Activated naive CD4-positive, alpha-beta T cell treated with Interleukin-2 at 50 U/mL for 16 hours (primary cell): Measurements from ENCODE around the gene HEMGN.

Source experiments
- DNase-seq: peaks from one replicate; pipeline ENCODE4 v3.0.0-alpha.2; 2020

The HEMGN gene

DNA sequence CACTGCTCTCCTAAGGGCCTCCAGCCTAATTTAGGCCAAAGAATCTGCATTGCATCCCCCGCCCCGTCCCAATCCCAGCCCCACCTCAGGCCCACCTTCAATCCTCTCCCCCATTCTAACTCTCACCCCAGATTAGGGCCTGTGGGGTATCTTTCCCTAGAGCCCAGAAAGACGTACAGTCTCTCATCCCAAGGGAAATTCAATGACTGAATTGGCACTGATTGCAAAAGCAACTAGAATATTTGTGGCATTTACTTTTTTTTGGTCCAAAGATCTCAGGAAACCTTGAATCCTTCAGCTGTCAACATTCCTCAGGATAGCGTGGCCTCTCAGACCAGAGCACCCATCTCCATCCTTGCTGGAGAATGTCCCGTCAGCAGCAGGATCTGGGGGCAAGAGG, 46.2 kb downstream of the HEMGN start:
- DNase-seq: no peak

DNA sequence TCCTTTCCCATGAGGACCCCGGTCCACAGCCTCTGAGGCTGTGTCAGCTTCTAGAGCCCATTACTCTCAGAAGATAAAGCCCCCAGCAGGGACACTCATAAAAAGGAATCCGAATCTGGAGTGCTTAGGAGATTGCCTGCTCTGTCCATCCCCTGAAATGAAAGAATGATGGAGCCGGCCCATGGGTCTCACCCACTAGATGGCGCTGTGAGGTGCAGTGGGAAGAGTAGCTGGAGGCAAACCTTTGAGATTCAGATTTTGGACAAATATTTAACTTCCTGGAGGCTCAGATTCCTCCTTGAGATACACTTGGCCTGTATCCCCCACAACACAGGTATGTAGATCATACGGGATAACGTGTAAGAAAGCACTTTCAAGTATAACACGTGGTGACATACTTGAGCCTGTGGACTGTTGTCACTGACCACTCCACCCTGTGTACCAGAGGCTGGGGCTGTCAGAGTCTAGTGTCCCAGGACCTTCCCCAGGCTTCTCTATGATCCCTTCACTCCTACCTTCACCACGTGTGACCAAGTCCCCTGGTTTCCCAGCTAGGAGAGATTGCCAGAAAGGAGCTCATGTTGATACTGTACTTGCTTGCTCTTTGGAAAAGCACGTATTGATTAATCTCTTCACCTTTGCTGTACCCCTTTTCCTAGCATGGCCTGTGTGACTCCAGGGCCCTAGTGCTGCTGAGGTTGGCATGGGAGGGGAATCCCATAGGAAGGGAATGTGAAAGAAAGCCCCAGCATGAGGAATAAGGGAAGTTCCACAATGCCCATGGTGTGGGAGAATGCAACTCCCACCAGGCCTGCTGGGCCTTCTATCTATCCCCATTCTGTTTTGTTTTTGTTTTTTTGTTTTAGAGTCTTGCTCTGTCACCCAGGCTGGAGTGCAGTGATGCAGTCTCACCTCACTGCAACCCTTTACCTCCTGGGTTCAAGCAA, 47.8 kb downstream of the HEMGN start:
- DNase-seq: peak; percentile 68

DNA sequence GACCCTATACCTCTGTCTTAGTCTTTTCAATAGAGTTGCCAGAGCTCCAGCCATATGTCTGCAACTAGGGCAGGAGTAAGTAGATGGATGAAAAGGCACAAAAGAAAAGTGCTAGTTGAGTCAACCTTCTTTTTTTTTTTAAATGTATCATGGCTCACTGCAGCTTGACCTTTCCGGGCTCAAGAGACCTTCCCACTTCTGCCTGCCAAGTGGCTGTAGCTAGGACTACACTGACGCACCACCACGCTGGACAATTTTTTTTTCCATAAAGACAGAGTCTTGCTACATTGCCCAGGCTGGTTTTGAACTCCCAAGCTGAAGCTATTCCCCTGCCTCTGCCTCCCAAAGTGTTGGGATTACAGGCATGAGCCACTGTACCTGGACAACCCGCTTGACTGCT, 57.6 kb downstream of the HEMGN start:
- DNase-seq: no peak
